ENCODE measurements around the gene HDGFL3.

- no peak for TF ChIP-seq CTCF (IDR thresholded peaks at IDR 0.05)
- no peak for TF ChIP-seq POLR2A (IDR thresholded peaks at IDR 0.05)
Observed at GRCh38 chr15:83090465-83090864, 117.2 kb downstream of the HDGFL3 start.
